Measurements from ENCODE around the gene BMPR1A.
A peak's percentile ranks its signal among the peaks of the same experiment; 100 is the strongest.
"Not testable (repeated sequence)": the region's sequence is repeated elsewhere in the genome, so short reads cannot be mapped to it uniquely, and the experiment has no call there.

BMPR1A gene

GRCh38 chr10:86943316-86944030 lies 187.1 kb downstream of the BMPR1A start:
- DNase-seq = no peak

GRCh38 chr10:86944031-86944419 lies 187.6 kb downstream of the BMPR1A start:
- DNase-seq = no peak

GRCh38 chr10:86944471-86944870 lies 188.1 kb downstream of the BMPR1A start:
- DNase-seq = no peak

GRCh38 chr10:86944907-86945306 lies 188.5 kb downstream of the BMPR1A start:
- DNase-seq = no peak

GRCh38 chr10:86945361-86946212 lies 189.2 kb downstream of the BMPR1A start:
- DNase-seq = no peak

GRCh38 chr10:86946213-86947155 lies 190.1 kb downstream of the BMPR1A start:
- DNase-seq = no peak

GRCh38 chr10:86947806-86948205 lies 191.4 kb downstream of the BMPR1A start:
- DNase-seq = not testable (repeated sequence)

- no peak for DNase-seq
These were observed 193.9 kb downstream of the BMPR1A start for GRCh38 chr10:86950349-86950748.

- DNase-seq = no peak
These were observed 194.9 kb downstream of the BMPR1A start for GRCh38 chr10:86951184-86951761.

- DNase-seq = no peak
These were observed 195.7 kb downstream of the BMPR1A start for GRCh38 chr10:86952106-86952505.

GRCh38 chr10:86952697-86953096 lies 196.3 kb downstream of the BMPR1A start:
- DNase-seq = not testable (repeated sequence)

GRCh38 chr10:86953747-86954680 lies 197.6 kb downstream of the BMPR1A start:
- DNase-seq = no peak

- DNase-seq = no peak
These were observed 198.5 kb downstream of the BMPR1A start for GRCh38 chr10:86954681-86955500.

GRCh38 chr10:86955501-86956194 lies 199.2 kb downstream of the BMPR1A start:
- DNase-seq = peak in 1 of 2 experiments; percentile 22

GRCh38 chr10:86956195-86956847 lies 199.9 kb downstream of the BMPR1A start:
- no peak for DNase-seq

- no peak for DNase-seq
These were observed 200.5 kb downstream of the BMPR1A start for GRCh38 chr10:86956848-86957448.

GRCh38 chr10:86957471-86958115 lies 201.2 kb downstream of the BMPR1A start, which contains the start of gene MMRN2:
Gene MMRN2, minus strand, starts transcription at chr10:86957615. Its CDS starts 74 bp downstream, at chr10:86957541.
- no peak for DNase-seq

All from Kasumi-1 (cell line).